Left kidney (tissue), 2 donors: ENCODE measurements around the gene TMPRSS7. TPM values are rescaled to one million over a fixed set of nuclear protein-coding genes. Genes with fewer than 3 reads are reported as not detected.
A peak's percentile ranks its signal among the peaks of the same experiment; 100 is the strongest.

Experiments used
- DNase-seq: peaks from one replicate; pipeline ENCODE4 v3.0.0-alpha.2; 2013
- polyA plus RNA-seq: library from polyadenylated mRNA; unstranded; fragments of 120-200 nt; gene quantifications from one replicate; pipeline ENCODE4 v1.2.1, GENCODE V29; 2013; ENCODE audit not compliant: insufficient read length

TMPRSS7 gene
- polyA plus RNA-seq, 1 donor: not detected

DNA sequence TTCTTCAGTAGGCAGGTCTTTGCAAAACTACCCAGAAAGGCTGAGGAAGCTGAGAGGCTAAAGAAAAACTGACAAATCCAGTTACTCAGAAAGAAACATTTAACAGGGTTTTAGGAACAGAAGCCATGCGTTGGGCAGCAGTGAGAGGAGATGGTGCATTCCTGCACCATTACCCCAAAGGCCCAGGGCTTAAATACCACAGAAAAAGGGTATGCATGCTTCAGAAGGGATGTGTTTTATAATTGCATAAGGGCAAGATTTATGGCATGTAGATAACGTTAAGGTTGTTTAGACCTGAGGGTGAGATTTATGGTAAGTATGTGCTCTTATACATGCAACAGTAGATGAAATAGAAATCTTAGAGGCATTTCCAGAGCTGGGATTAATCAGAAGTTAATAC lies 61.6 kb downstream of the TMPRSS7 start:
- DNase-seq: no peak

GRCh38 chr3:112097378-112097777 lies 62.8 kb downstream of the TMPRSS7 start:
- DNase-seq: no peak

DNA sequence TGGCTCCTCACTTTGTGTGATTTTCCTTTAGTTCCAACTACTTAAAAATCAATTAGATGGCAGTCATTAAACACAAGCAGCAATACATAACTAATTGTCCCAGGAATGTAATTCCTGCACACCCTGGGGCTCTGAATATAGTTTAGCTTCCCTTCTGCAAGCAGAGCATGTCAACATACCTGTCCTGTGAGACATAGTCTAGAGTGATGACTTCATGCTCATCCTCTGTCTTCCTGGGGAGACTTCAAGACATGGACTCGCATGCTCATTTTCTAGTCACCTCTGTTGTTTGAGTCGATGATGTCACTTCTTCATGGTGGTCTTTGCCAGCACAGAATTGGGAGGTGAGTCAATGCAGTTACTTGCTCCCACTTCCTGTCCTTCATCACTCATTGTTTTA lies 67.4 kb downstream of the TMPRSS7 start:
- no peak for DNase-seq

DNA sequence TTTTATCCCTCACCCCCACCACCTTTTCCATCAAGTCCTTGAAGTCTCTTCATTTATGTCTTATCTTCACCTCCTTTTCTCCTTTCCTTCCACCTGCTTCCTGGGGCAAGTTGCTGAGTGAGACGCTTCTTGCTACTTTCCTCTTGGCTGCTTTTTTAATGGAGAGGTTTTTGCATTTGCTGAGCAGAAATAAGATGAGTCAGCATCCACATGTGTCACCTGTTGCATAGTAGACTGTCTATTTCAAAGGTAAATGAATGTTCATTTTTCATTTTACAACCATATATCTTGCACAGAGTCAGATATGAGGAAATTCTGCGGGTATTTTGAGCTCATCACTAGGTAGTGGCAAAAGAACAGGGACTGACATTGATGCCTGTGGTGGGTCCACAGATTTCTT lies 70.2 kb downstream of the TMPRSS7 start:
- DNase-seq: no peak

- no peak for DNase-seq
Measured at GRCh38 chr3:112109322-112109721, 74.8 kb downstream of the TMPRSS7 start.

GRCh38 chr3:112111785-112112402 lies 77.4 kb downstream of the TMPRSS7 start:
- DNase-seq: peak; percentile 60

DNA sequence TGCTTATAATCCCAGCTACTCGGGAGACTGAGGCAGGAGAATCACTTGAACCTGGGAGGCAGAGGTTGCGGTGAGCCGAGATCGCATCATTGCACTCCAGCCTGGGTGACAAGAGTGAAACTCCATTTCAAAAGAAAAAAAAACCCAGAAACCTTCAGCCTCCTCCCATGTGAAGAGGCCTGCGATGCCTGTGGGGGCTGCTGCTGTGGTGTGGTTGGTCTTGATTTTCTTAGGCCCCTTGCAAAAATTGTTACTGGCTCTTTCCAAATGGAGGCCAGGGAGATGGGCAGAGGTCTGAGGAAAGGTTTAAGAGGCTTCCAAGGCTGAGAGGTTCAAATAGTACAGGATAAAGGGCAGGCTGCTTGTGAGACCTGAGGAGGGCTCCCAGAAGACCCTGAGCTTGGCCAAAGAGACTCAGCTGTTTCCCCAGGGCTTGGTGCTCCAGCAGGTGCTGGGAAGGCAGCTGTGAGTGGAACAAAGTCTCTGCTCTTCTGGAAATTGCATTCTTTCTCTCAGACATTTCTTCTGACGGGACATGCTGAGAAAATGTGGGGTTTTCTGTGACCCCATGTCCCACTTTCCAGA lies 80.1 kb downstream of the TMPRSS7 start:
- no peak for DNase-seq

DNA sequence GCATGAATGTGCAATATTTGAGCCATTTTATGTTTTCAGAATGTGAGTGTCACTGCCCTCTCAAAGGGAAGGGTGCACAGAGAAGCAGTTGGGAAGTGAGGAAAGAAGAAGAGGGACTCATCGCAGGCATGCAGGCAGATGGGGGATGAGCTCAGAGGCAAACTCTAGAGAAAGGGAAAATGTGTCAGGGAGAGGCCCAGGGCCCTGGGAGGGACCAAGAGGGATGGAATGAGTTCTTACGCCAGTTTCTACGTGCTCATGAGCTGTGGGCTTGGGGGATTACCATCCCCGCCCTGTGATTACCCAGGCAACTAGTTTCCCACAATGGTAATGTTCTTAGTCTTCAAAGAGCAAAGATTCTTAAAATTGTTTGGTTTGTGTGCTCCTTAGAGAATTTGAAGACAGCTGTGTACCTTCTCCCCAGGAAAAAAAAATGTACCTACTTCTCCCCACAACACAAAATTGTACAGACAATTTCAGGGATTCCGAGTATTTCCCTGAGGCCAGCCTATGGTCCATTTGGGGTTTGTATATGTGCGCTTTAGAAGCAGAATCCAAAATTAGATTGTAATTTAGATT lies 80.7 kb downstream of the TMPRSS7 start:
- DNase-seq: no peak

GRCh38 chr3:112115806-112116383 lies 81.4 kb downstream of the TMPRSS7 start:
- no peak for DNase-seq

DNA sequence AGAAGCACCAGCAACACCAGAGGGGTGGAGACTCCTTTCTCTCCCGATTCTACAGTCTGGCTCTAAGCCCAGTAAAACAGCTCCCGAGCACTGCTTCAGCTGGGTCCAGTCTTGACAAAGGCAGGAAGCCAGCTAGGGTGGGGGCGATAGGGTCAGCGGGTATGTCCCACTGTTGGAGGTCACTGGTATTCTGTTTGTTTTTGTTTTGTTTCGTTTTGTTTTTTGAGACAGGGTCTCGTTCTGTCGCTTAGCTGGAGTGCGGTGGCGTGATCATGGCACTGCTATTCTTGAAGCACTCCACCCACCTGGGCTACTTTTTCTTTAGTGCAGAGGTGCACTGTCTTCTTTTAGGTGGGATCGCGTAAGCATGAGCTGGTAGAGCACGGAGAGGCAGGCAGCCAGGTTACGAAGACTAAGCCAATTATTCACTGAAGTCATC lies 82.2 kb downstream of the TMPRSS7 start:
- DNase-seq: no peak

- no peak for DNase-seq
Measured at GRCh38 chr3:112117415-112117814, 82.9 kb downstream of the TMPRSS7 start.

- DNase-seq: no peak
Measured at GRCh38 chr3:112117841-112118571, 83.5 kb downstream of the TMPRSS7 start.

DNA sequence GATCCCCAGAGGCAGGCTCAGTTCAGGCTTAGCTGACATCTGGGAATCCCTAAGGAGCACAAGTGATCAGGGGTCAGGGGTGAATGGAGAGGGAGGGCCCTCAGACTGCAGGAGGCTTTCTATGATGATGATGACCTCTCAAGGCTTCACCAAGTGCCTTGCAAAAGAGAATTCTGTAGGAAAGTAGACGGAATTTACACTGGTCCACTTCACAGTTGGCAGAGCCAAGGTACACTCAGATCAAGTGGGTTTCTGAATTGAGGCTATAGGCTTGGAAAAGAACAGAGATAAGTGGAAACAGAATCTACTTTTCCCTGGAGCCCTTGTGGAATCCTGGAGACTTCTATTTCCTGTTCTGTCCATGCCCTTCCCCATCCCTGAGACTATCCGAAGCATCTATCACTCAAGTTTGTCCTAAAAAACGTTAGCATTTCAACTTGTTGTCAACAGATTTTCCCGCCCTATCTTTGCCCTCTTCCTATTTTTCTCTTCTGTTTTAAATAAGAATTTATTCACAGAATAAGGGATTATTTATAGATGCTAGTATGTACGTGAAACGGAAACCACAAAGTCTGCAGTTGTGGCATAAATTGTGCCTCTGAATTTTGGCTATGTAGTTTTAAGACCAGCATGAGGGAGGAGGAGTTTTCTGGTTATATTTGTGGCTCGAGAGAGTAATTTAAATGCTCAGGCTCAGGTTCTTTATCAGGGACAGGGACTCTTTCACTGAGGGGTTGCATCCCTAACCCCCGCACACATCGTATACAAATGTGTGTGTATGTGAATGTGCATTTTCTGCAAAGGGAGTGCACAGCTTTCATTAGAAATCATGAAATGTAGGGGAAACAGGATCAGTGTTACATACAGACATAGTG lies 85.7 kb downstream of the TMPRSS7 start:
- no peak for DNase-seq

- DNase-seq: no peak
Measured at GRCh38 chr3:112121577-112122547, 87.3 kb downstream of the TMPRSS7 start.

DNA sequence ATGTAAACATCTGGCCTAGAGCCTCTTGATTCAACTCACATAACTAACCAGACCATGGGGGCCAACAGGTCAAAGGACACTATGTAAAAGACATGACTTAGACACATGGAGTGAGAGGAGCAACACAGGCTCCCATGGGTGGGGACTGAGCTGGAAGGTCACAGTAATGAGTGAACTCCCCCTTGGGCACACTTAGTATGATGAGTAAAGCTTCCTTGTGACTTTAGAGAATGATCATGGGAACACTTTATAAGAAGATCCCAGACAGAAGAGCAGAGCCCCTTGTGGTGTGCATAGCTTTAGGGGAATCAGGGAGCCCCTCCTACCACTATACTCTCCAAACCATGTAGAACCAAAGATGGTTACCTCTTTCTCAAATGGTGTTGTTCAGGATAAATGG lies 88.3 kb downstream of the TMPRSS7 start:
- DNase-seq: no peak

- DNase-seq: no peak
Measured at GRCh38 chr3:112123548-112123947, 89.0 kb downstream of the TMPRSS7 start.

DNA sequence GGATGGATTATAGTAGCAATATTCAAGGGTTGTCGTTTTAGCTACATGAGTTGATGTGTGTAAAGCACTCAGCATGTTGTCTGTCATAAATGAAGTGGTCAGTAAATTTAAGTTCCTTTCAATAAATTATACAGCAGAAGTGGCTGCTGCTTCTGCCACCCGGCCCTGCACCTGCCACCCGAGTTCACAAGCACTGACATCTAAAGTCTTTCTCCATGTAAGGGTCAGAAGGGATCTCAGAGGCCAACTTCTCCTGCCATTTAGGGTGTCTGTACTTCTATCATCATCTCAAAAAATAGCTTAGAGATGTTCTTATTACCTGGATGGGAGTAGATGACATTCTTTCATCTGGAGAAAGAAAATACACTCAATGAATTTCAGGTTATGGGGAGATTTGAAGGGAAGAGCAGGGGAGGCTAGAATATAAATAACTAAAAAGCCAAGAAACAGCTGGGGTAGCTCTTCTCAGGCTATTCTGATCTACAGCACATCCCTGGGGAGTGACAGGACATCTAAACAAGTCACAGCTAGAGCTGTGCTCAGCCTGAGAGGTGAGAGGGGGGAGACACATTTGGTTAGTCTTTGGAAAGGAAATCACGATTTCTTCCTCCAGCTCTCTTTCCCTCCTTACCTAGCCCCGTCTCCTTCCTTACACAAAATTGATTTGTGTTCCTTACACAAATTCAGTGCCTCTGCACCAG lies 90.5 kb downstream of the TMPRSS7 start:
- DNase-seq: no peak

GRCh38 chr3:112126511-112126911 lies 92.0 kb downstream of the TMPRSS7 start:
- DNase-seq: peak; percentile 66

GRCh38 chr3:112127522-112128494 lies 93.3 kb downstream of the TMPRSS7 start:
- DNase-seq: no peak
